K562 (cell line): ENCODE measurements around the gene EIPR1. TPM values are rescaled to one million over a fixed set of nuclear protein-coding genes. Genes with fewer than 3 reads are reported as not detected.
A peak's percentile ranks its signal among the peaks of the same experiment; 100 is the strongest.

ENCODE experiments used
- ARID1B ChIP-seq: fragments of 450-650 bp; IDR thresholded peaks from 2 replicates; pipeline ENCODE4 v1.6.1; 2016; ENCODE audit warnings: antibody characterized with exemption, mild to moderate bottlenecking, inconsistent platforms
- ATF1 ChIP-seq, 2 experiments: fragments of 450-650 bp in 1 of 2; IDR thresholded peaks; 2 replicates each; pipeline ENCODE4 v1.6.1; 2016; ENCODE audit warnings: missing compliant biosample characterization in 1 of 2, missing genetic modification characterization in 1 of 2
- CREB3L1 ChIP-seq: fragments of 450-650 bp; IDR thresholded peaks from 2 replicates; pipeline ENCODE4 v1.6.1; 2014; ENCODE audit warnings: low read depth, mild to moderate bottlenecking, moderate library complexity, borderline replicate concordance
- ESRRA ChIP-seq: fragments of 450-650 bp; IDR thresholded peaks from 2 replicates; pipeline ENCODE4 v1.6.1; 2014; ENCODE audit warnings: low read depth, mild to moderate bottlenecking, moderate library complexity, borderline replicate concordance
- FIP1L1 ChIP-seq: fragments of 200-400 bp; formaldehyde crosslinking; IDR thresholded peaks from 2 replicates; pipeline ENCODE4 v1.6.1; 2018; ENCODE audit warnings: mild to moderate bottlenecking, low read depth, low read length; ENCODE audit not compliant: poor library complexity, severe bottlenecking
- FOXK1 ChIP-seq: sonication (generic); formaldehyde crosslinking; IDR thresholded peaks from 2 replicates; pipeline ENCODE4 v1.8.0; 2022; ENCODE audit warnings: missing genetic modification reagents, mild to moderate bottlenecking, borderline replicate concordance
- KDM4B ChIP-seq, 2 experiments: fragments of 450-650 bp in 1 of 2; sonication (generic) in 1 of 2; IDR thresholded peaks; 2 replicates each; pipeline ENCODE4 v1.6.1; 2016 to 2017; ENCODE audit warnings: borderline replicate concordance in 2 of 2, antibody characterized with exemption in 1 of 2, low read depth in 1 of 2, mild to moderate bottlenecking in 1 of 2
- KLF13 ChIP-seq: fragments of 450-650 bp; IDR thresholded peaks from 2 replicates; pipeline ENCODE4 v1.6.1; 2016; ENCODE audit warnings: missing genetic modification characterization, low read depth, mild to moderate bottlenecking, missing compliant biosample characterization, moderate library complexity, borderline replicate concordance
- KLF16 ChIP-seq: IDR thresholded peaks from 2 replicates; pipeline ENCODE4 v1.6.1; 2016; ENCODE audit warnings: antibody characterized with exemption
- L3MBTL2 ChIP-seq: fragments of 450-650 bp; IDR thresholded peaks from 2 replicates; pipeline ENCODE4 v1.6.1; 2016; ENCODE audit warnings: mild to moderate bottlenecking, moderate library complexity
- LEF1 ChIP-seq: fragments of 450-650 bp; IDR thresholded peaks from 2 replicates; pipeline ENCODE4 v1.6.1; 2016; ENCODE audit warnings: mild to moderate bottlenecking
- MYBL2 ChIP-seq, 2 experiments: fragments of 450-650 bp in 1 of 2; sonication (generic) in 1 of 2; formaldehyde crosslinking in 1 of 2; IDR thresholded peaks; 2 replicates each; pipeline versions ENCODE4 v1.6.1 to v1.8.1; 2017 to 2022; ENCODE audit warnings: borderline replicate concordance in 1 of 2, inconsistent platforms in 1 of 2, low read depth in 1 of 2, mild to moderate bottlenecking in 1 of 2, missing genetic modification reagents in 1 of 2, moderate library complexity in 1 of 2
- PCBP1 ChIP-seq: fragments of 200-400 bp; formaldehyde crosslinking; IDR thresholded peaks from 2 replicates; pipeline ENCODE4 v1.6.1; 2018; ENCODE audit warnings: mild to moderate bottlenecking, low read depth, low read length; ENCODE audit not compliant: poor library complexity, severe bottlenecking
- PML ChIP-seq: IDR thresholded peaks from 2 replicates; pipeline ENCODE4 v1.6.1; 2012; ENCODE audit warnings: low read length, inconsistent platforms
- POLR2A ChIP-seq: fragments of 450-650 bp; conservative IDR thresholded peaks from 2 replicates; pipeline ENCODE4 v1.6.1; 2016
- PRMT5 ChIP-seq: sonication (generic); formaldehyde crosslinking; IDR thresholded peaks from 2 replicates; pipeline ENCODE4 v1.5.0; 2020; ENCODE audit warnings: missing genetic modification reagents
- SUPT5H ChIP-seq: fragments of 450-650 bp; IDR thresholded peaks from 2 replicates; pipeline ENCODE4 v1.6.1; 2016
- TRIM28 ChIP-seq: fragments of 450-650 bp; IDR thresholded peaks from 2 replicates; pipeline ENCODE4 v1.6.1; 2017
- polyA plus RNA-seq, 8 experiments: library from polyadenylated mRNA; depleted of rRNA in 4 of 8; stranded (reverse) in 5 of 8; unstranded in 3 of 8; fragments of >200 nt; fragmentation: Nextera tagmentation in 2 of 8; fragmentation: Illumina TruSeq in 1 of 8; extraction: Ambion mirVana in 2 of 8; extraction: Trizol in 1 of 8; gene quantifications; 2 replicates each; pipeline versions ENCODE4 v1.2.1 to v1.2.3, GENCODE V29; 2011 to 2014; ENCODE audit warnings: inconsistent platforms in 1 of 8, missing spikeins in 1 of 8
- total RNA-seq, 7 experiments: library from RNA; depleted of rRNA in 6 of 7; stranded (reverse); fragments of >200 nt in 6 of 7; fragmentation: Illumina TruSeq in 2 of 7; extraction: Trizol in 2 of 7; gene quantifications; 2 replicates each; pipeline versions ENCODE4 v1.2.1 to v1.2.3, GENCODE V29; 2011 to 2021; ENCODE audit warnings: low replicate concordance in 1 of 7
- TF ChIP-seq, protein P1 (sequence below): fragments of 200-800 bp; sonication (Bioruptor generic); IDR thresholded peaks from 2 replicates; pipeline ENCODE4 v1.6.1; 2017; ENCODE audit warnings: missing genetic modification characterization, missing compliant biosample characterization
- TF ChIP-seq, protein P2 (sequence below): fragments of 250-450 bp; sonication (Bioruptor Pico); IDR thresholded peaks from 2 replicates; pipeline ENCODE4 v1.5.0; 2020; ENCODE audit warnings: mild to moderate bottlenecking, borderline replicate concordance
- TF ChIP-seq, protein P3 (sequence below), 2 experiments: IDR thresholded peaks; 2 replicates each; pipeline ENCODE4 v1.6.1; 2011; ENCODE audit warnings: borderline replicate concordance in 1 of 2, control low read depth in 1 of 2, low read depth in 1 of 2, low read length in 1 of 2, mild to moderate bottlenecking in 1 of 2, mixed read lengths in 1 of 2, moderate library complexity in 1 of 2; ENCODE audit not compliant: insufficient read depth in 1 of 2, insufficient read length in 1 of 2, poor library complexity in 1 of 2, severe bottlenecking in 1 of 2; ENCODE audit errors: extremely low read depth in 1 of 2

The EIPR1 gene
- total and polyA plus RNA-seq, 9 of the 15 experiments (the other 6 are each of a cell fraction or from before 2014, with no cell fraction given), result 19.9 to 54.4 (median 35.9) TPM

- no peak for TF ChIP-seq KLF16
- TF ChIP-seq CREB3L1, result peak; percentile 72
- TF ChIP-seq, protein P1, sequence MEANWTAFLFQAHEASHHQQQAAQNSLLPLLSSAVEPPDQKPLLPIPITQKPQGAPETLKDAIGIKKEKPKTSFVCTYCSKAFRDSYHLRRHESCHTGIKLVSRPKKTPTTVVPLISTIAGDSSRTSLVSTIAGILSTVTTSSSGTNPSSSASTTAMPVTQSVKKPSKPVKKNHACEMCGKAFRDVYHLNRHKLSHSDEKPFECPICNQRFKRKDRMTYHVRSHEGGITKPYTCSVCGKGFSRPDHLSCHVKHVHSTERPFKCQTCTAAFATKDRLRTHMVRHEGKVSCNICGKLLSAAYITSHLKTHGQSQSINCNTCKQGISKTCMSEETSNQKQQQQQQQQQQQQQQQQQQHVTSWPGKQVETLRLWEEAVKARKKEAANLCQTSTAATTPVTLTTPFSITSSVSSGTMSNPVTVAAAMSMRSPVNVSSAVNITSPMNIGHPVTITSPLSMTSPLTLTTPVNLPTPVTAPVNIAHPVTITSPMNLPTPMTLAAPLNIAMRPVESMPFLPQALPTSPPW (CRISPR knock-in tag), result peak; percentile 42; the same call in 1 of the 2 replicates
- TF ChIP-seq ESRRA, result peak; percentile 76
- TF ChIP-seq, protein P2, sequence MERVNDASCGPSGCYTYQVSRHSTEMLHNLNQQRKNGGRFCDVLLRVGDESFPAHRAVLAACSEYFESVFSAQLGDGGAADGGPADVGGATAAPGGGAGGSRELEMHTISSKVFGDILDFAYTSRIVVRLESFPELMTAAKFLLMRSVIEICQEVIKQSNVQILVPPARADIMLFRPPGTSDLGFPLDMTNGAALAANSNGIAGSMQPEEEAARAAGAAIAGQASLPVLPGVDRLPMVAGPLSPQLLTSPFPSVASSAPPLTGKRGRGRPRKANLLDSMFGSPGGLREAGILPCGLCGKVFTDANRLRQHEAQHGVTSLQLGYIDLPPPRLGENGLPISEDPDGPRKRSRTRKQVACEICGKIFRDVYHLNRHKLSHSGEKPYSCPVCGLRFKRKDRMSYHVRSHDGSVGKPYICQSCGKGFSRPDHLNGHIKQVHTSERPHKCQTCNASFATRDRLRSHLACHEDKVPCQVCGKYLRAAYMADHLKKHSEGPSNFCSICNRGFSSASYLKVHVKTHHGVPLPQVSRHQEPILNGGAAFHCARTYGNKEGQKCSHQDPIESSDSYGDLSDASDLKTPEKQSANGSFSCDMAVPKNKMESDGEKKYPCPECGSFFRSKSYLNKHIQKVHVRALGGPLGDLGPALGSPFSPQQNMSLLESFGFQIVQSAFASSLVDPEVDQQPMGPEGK, result no peak
- peak; percentile 75 for TF ChIP-seq PCBP1
- TF ChIP-seq POLR2A, result peak; percentile 98
- peak; percentile 98 for TF ChIP-seq SUPT5H
- TF ChIP-seq ARID1B, result peak; percentile 31
- TF ChIP-seq TRIM28, result no peak
- TF ChIP-seq LEF1, result peak; percentile 31; the same call in 1 of the 2 replicates
- peak in 1 of 2 experiments; percentile 58; a peak in 1 of 4 replicates for TF ChIP-seq KDM4B (IDR thresholded peaks at IDR 0.05; ENCODE audit: borderline replicate concordance in 2 of 2, low read depth in 1 of 2)
- TF ChIP-seq ATF1 (CRISPR knock-in tag; IDR thresholded peaks at IDR 0.05), result no peak
- peak; percentile 71 for TF ChIP-seq ATF1 (tag; IDR thresholded peaks at IDR 0.05)
- no peak for TF ChIP-seq MYBL2 (IDR thresholded peaks at IDR 0.05; ENCODE audit: low read depth)
- no peak for TF ChIP-seq MYBL2 (CRISPR knock-in tag; IDR thresholded peaks at IDR 0.05; ENCODE audit: borderline replicate concordance)
- peak; percentile 87 for TF ChIP-seq PML
- 0 out of 2 replicates have a peak, but pooled peaks have one; percentile 35 for TF ChIP-seq PRMT5
- TF ChIP-seq FIP1L1, result peak; percentile 79
- TF ChIP-seq L3MBTL2, result peak; percentile 86
- TF ChIP-seq, protein P3, sequence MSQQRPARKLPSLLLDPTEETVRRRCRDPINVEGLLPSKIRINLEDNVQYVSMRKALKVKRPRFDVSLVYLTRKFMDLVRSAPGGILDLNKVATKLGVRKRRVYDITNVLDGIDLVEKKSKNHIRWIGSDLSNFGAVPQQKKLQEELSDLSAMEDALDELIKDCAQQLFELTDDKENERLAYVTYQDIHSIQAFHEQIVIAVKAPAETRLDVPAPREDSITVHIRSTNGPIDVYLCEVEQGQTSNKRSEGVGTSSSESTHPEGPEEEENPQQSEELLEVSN (IDR thresholded peaks at IDR 0.05; ENCODE audit: borderline replicate concordance in 1 of 2, extremely low read depth in 1 of 2, insufficient read depth in 1 of 2, insufficient read length in 1 of 2, low read depth in 1 of 2, low read length in 1 of 2, poor library complexity in 1 of 2, severe bottlenecking in 1 of 2), result peak; percentile 6 to 25
- TF ChIP-seq FOXK1 (CRISPR knock-in tag), result peak; percentile 70
- TF ChIP-seq KLF13 (tag), result peak; percentile 71; the same call in 1 of the 2 replicates
Observed at GRCh38 chr2:3379647-3380534, 2.3 kb upstream of the EIPR1 start, which contains the start of gene TRAPPC12 (continued).
